SHP77 (cell line): ENCODE measurements around the gene TTC9B.
"Not testable (repeated sequence)": the region's sequence is repeated elsewhere in the genome, so short reads cannot be mapped to it uniquely, and the experiment has no call there.

ENCODE experiments used
- DNase-seq, 2 experiments: peaks; one replicate each; lab custom pipeline; 2025; lab: John Stamatoyannopoulos, UW

Gene TTC9B

GRCh38 chr19:40232949-40233810 is 15.0 kb upstream of the TTC9B start:
- no peak for DNase-seq

- DNase-seq: no peak
Observed at GRCh38 chr19:40232479-40232878, 14.3 kb upstream of the TTC9B start.

GRCh38 chr19:40231544-40232424 is 13.6 kb upstream of the TTC9B start:
- DNase-seq: no peak

GRCh38 chr19:40231057-40231456 is 12.9 kb upstream of the TTC9B start:
- no peak for DNase-seq

GRCh38 chr19:40229926-40230417 is 11.8 kb upstream of the TTC9B start:
- DNase-seq: no peak

- DNase-seq: no peak
Observed at GRCh38 chr19:40229484-40229883, 11.3 kb upstream of the TTC9B start.

GRCh38 chr19:40228863-40229262 is 10.7 kb upstream of the TTC9B start:
- DNase-seq: no peak

- DNase-seq: no peak
Observed at GRCh38 chr19:40228346-40228745, 10.2 kb upstream of the TTC9B start.

GRCh38 chr19:40225440-40226305 is 7.5 kb upstream of the TTC9B start:
- DNase-seq: peak in 1 of 2 experiments; percentile 24

GRCh38 chr19:40224342-40225150 is 6.4 kb upstream of the TTC9B start:
- no peak for DNase-seq

GRCh38 chr19:40223135-40223822 is 5.1 kb upstream of the TTC9B start:
- no peak for DNase-seq

GRCh38 chr19:40221858-40222619 is 3.9 kb upstream of the TTC9B start:
- DNase-seq: peak; percentile 90 to 96

GRCh38 chr19:40220674-40221073 is 2.5 kb upstream of the TTC9B start:
- DNase-seq: no peak

- DNase-seq: peak in 1 of 2 experiments; percentile 39
Observed at GRCh38 chr19:40219721-40220276, 1.6 kb upstream of the TTC9B start.

- not testable (repeated sequence) for DNase-seq
Observed at GRCh38 chr19:40219029-40219428, 845 bp upstream of the TTC9B start.

- DNase-seq: no peak
Observed at GRCh38 chr19:40217027-40217810, 965 bp downstream of the TTC9B start.

GRCh38 chr19:40216777-40217026 is 1.5 kb downstream of the TTC9B start:
- no peak for DNase-seq

- DNase-seq: no peak
Observed at GRCh38 chr19:40216013-40216776, 2.0 kb downstream of the TTC9B start.
